ENCODE measurements around the gene TTC3.

DNA sequence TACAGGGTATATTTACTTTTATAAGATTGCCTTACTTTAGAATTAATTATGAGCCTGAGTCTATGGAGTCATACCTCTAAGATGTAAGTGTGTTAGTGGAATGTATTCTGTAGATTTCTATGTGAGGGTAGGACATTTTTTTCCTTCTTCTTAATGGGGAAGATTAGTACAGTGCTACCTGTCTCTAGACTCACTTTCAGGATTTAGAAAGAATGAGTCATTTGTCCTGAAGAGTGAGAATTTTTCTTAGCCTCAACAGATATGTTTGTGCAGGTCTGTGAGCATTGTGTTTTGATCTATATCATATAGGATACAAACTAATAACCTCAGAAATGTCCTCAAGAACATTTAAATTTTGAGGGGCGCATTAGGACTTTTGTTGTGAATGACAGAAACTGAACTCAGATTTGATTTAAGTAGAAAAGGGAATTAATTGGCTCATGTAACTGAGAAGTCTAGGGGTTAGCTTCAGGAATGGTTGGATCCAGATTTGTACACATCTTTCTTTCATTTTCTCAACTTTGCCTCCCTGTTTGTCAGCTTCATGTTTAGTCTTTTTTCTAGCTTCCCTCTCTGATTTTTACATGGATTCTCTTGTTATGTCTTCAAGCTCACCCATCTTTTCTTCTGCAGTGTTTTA is 45.3 kb downstream of the TTC3 start:
- no peak for TF ChIP-seq ZNF274 (IDR thresholded peaks at IDR 0.05; ENCODE audit: low read length)
- TF ChIP-seq ZNF274 (tag by site-specific recombination; IDR thresholded peaks at IDR 0.05; ENCODE audit: borderline replicate concordance), result no peak
- no peak for TF ChIP-seq CTCF (tag by site-specific recombination; IDR thresholded peaks at IDR 0.05)
- no peak for TF ChIP-seq KLF9 (tag by site-specific recombination; IDR thresholded peaks at IDR 0.05; ENCODE audit: low read depth)
- no peak for TF ChIP-seq ZNF16 (tag by site-specific recombination; IDR thresholded peaks at IDR 0.05; ENCODE audit: low read depth)
- TF ChIP-seq, protein P1, sequence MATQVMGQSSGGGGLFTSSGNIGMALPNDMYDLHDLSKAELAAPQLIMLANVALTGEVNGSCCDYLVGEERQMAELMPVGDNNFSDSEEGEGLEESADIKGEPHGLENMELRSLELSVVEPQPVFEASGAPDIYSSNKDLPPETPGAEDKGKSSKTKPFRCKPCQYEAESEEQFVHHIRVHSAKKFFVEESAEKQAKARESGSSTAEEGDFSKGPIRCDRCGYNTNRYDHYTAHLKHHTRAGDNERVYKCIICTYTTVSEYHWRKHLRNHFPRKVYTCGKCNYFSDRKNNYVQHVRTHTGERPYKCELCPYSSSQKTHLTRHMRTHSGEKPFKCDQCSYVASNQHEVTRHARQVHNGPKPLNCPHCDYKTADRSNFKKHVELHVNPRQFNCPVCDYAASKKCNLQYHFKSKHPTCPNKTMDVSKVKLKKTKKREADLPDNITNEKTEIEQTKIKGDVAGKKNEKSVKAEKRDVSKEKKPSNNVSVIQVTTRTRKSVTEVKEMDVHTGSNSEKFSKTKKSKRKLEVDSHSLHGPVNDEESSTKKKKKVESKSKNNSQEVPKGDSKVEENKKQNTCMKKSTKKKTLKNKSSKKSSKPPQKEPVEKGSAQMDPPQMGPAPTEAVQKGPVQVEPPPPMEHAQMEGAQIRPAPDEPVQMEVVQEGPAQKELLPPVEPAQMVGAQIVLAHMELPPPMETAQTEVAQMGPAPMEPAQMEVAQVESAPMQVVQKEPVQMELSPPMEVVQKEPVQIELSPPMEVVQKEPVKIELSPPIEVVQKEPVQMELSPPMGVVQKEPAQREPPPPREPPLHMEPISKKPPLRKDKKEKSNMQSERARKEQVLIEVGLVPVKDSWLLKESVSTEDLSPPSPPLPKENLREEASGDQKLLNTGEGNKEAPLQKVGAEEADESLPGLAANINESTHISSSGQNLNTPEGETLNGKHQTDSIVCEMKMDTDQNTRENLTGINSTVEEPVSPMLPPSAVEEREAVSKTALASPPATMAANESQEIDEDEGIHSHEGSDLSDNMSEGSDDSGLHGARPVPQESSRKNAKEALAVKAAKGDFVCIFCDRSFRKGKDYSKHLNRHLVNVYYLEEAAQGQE (tag by site-specific recombination; IDR thresholded peaks at IDR 0.05), result no peak
- TF ChIP-seq ELK4 (IDR thresholded peaks at IDR 0.05; ENCODE audit: borderline replicate concordance, low read depth, low read length), result no peak
- TF ChIP-seq, protein P2, sequence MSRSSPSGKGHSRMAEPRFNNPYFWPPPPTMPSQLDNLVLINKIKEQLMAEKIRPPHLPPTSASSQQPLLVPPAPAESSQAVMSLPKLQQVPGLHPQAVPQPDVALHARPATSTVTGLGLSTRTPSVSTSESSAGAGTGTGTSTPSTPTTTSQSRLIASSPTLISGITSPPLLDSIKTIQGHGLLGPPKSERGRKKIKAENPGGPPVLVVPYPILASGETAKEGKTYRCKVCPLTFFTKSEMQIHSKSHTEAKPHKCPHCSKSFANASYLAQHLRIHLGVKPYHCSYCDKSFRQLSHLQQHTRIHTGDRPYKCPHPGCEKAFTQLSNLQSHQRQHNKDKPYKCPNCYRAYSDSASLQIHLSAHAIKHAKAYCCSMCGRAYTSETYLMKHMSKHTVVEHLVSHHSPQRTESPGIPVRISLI (tag by site-specific recombination; IDR thresholded peaks at IDR 0.05), result no peak
